GM18526 (cell line): ENCODE data around the gene REXO1.

Experiments
- POLR2A ChIP-seq: IDR thresholded peaks from 3 replicates; pipeline ENCODE4 v1.6.1; 2011; ENCODE audit not compliant: insufficient read length; ENCODE audit errors: extremely low read depth

Gene REXO1

DNA sequence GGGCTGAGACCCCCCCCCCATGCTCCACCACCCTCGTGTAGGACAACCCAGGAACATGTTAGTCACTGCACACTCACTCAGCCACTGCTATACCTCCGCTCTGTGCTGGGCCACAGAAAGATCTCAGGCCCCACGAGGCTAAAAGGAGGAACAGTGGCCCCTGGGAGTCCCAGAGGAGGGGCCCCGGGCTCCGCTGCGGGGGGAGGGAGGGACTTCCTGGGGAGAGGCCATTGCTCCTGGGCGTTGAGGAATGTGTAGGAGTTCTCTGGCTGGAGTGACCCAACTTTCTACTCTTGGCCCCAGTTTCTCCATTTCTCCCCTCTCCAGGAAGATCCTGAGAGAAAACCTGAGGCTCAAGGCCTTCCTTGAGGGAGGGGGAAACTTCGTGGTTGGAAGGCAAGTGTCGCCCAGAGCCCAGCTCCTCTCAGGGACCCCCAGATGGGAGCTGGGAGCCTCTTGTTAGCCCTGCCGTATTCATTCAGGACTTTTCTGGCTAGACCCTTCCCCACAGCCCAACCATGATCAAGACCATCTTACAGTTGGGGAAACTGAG lies 81.4 kb downstream of the REXO1 start:
- no peak for TF ChIP-seq POLR2A

DNA sequence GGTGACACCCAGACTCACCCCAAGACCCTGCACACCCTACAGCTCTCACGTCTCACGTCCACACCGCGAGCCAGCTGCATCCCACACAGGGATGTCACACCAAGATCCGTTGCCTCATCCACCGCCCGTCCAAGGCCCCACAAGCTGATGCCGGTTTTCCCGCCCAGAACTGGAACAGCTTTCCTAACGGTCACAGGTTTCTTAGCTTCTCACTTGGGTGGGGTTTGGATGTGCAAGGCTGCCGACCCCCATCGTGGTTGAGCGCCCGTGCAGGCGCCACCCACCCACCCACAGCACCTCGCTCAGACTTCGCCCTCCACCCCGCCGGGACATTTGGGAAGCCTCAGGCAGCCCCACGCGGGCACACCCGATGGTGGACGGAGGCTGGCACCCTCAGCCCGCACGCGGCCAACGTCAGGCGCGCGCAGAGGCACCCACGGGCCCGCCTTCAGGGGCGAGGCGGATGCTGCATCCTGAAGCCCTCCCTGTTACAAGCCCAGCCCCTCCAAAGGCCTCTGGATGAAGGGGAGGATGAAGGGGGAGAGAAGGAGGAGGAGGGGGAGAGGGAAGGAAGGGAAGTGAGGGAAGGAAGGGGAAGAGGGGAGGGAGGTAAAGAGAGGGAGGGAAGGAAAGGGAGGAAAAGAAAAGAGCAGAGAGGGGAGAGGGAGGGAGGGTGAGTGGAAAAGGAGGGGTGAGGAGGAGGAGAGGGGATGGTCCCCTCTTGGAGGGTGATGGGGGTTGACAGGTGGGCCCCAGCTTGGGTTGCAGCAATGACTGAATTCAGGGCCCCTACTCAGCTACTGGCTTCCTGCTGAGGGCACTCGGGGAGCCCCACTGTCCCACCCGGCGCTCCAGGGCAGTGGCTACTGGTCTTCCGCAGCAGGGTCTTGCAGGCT lies 82.1 kb downstream of the REXO1 start:
- no peak for TF ChIP-seq POLR2A
